Kidney (tissue), 14 donors: Measurements from ENCODE around the gene THRB. TPM values are rescaled to one million over a fixed set of nuclear protein-coding genes. Genes with fewer than 3 reads are reported as not detected.

ENCODE experiments used
- DNase-seq, 5 donors: peaks; one replicate each; pipeline ENCODE4 v3.0.0-alpha.2; 2013 to 2020
- FAIRE-seq: peaks from 2 replicates; lab custom pipeline; 2012; peaks lifted over from hg19 to GRCh38; lab: Jason Lieb, UNC
- H3K27ac ChIP-seq, 2 donors: one replicate each; pipeline ENCODE4 v1.7.0; 2013; ENCODE audit warnings: low read depth in 2 of 2, low read length in 2 of 2, inconsistent platforms in 1 of 2
- H3K27me3 ChIP-seq: one replicate; pipeline ENCODE4 v1.7.1; 2013; ENCODE audit warnings: low read length, inconsistent platforms; ENCODE audit not compliant: control insufficient read depth, insufficient read depth
- H3K36me3 ChIP-seq, 3 donors: one replicate each; pipeline versions ENCODE4 v1.7.0 to v1.7.1; 2013; ENCODE audit warnings: low read length in 3 of 3, control low read depth in 1 of 3, inconsistent platforms in 1 of 3; ENCODE audit not compliant: insufficient read depth in 3 of 3, control insufficient read depth in 2 of 3
- H3K4me1 ChIP-seq, 3 donors: one replicate each; pipeline versions ENCODE4 v1.7.0 to v1.7.1; 2013; ENCODE audit warnings: low read length in 3 of 3, inconsistent platforms in 1 of 3, low read depth in 1 of 3; ENCODE audit not compliant: control insufficient read depth in 2 of 3, insufficient read depth in 2 of 3
- H3K4me3 ChIP-seq, 3 donors: one replicate each; pipeline versions ENCODE4 v1.7.0 to v1.8.1; 2013; ENCODE audit warnings: low read length in 3 of 3, control low read depth in 1 of 3, inconsistent platforms in 1 of 3
- H3K9ac ChIP-seq, 3 donors: one replicate each; pipeline versions ENCODE4 v1.7.0 to v1.7.1; 2013; ENCODE audit warnings: low read length in 3 of 3, control low read depth in 1 of 3, inconsistent platforms in 1 of 3
- H3K9me3 ChIP-seq, 3 donors: one replicate each; pipeline versions ENCODE4 v1.7.0 to v1.7.1; 2013; ENCODE audit warnings: low read length in 3 of 3, control low read depth in 1 of 3, inconsistent platforms in 1 of 3; ENCODE audit not compliant: control insufficient read depth in 2 of 3, insufficient read depth in 1 of 3
- CTCF ChIP-seq: IDR thresholded peaks from 3 replicates; pipeline ENCODE4 v1.5.1; 2012; ENCODE audit warnings: mild to moderate bottlenecking, moderate library complexity, borderline replicate concordance; ENCODE audit not compliant: insufficient read depth; ENCODE audit errors: extremely low read depth
- intact Hi-C: fragments of 100-400 bp; cut with DNase I; formaldehyde crosslinking; loops from one replicate; pipeline ENCODE4 v1.11.1; 2022
- polyA plus RNA-seq: library from polyadenylated mRNA; stranded (reverse); fragments of 350-450 nt; fragmentation: Illumina TruSeq; extraction: RNeasy Lipid Tissue Mini Kit (QIAGEN cat#74804); gene quantifications from one replicate; pipeline ENCODE4 v1.2.3, GENCODE V29; 2014; ENCODE audit warnings: low read depth, low replicate concordance; ENCODE audit not compliant: insufficient read depth
- total RNA-seq: library from RNA; stranded (reverse); fragmentation: NEBNext Ultra II Directional; extraction: Animal tissue kit (Norgen Biotek cat#: 25700); gene quantifications from one replicate; pipeline ENCODE4 v1.2.1, GENCODE V29; 2021
- donor health status: control.
- donor health status: control.
- donor health status: control.
- donor health status: control.
- donor health status: control.
- donor health status: DM: yes; HTN: yes; CAD: no.
- donor health status: Normal renal cell carcinoma (clear cell type).

THRB gene
- total and polyA plus RNA-seq, 2 donors from 2014 or later, result 4.5 to 17.2 TPM

GRCh38 chr3:24145981-24146822 is 348.4 kb downstream of the THRB start:
- Histone ChIP-seq H3K27ac (no peak overlapping the region), H3K27me3 (no peaks in the 10 kb centered on the region), H3K9me3 (no peaks in the 10 kb centered on the region), H3K9ac (no peak overlapping the region), H3K4me3 (no peak overlapping the region), H3K4me1 (no peaks in the 10 kb centered on the region), H3K36me3 (peaks cover 0 to 23% (median 5%) of the 10 kb centered on the region in 3 donors)
- no peak for DNase-seq
- no peak for FAIRE-seq
- intact Hi-C loops, result no loop called here
- TF ChIP-seq CTCF, result no peak

- Histone ChIP-seq H3K36me3 (peaks cover 0 to 26% (median 5%) of the 10 kb centered on the region in 3 donors), H3K27ac (no peak overlapping the region), H3K27me3 (no peaks in the 10 kb centered on the region), H3K4me1 (no peaks in the 10 kb centered on the region), H3K9me3 (no peaks in the 10 kb centered on the region), H3K4me3 (no peak overlapping the region), H3K9ac (no peak overlapping the region)
- no peak for FAIRE-seq
- intact Hi-C loops, result no loop called here
- DNase-seq, result no peak
- TF ChIP-seq CTCF, result no peak
Observed at GRCh38 chr3:24145481-24145880, 349.2 kb downstream of the THRB start.

GRCh38 chr3:24142127-24142526 is 352.5 kb downstream of the THRB start:
- Histone ChIP-seq H3K27ac (no peak overlapping the region), H3K4me1 (peaks cover 0 to 8% (median 4%) of the 10 kb centered on the region in 3 donors), H3K27me3 (no peaks in the 10 kb centered on the region), H3K9me3 (no peaks in the 10 kb centered on the region), H3K4me3 (no peak overlapping the region), H3K36me3 (peaks cover 0 to 26% (median 5%) of the 10 kb centered on the region in 3 donors), H3K9ac (no peak overlapping the region)
- FAIRE-seq, result no peak
- no peak for DNase-seq
- intact Hi-C loops, result no loop called here
- TF ChIP-seq CTCF, result no peak
